Panc1 (cell line): ENCODE measurements around the gene ZBTB25. TPM values are rescaled to one million over a fixed set of nuclear protein-coding genes. Genes with fewer than 3 reads are reported as not detected.

ENCODE experiments used
- ATAC-seq: fragments of 200-7000 bp; cut with Tn5 transposase; 2 replicates; pipeline ENCODE4 v1.9.1; 2020; ENCODE audit warnings: mild to moderate bottlenecking, moderate library complexity
- BruUV-seq: library from RNA; stranded (reverse); fragments of 400-500 nt; replicated peaks from 2 replicates; lab custom pipeline; 2021; lab: Mats Ljungman, UMichigan
- CTCF ChIA-PET: fragments of 300-600 bp; sonication (Branson Sonifier 250); formaldehyde crosslinking; loops from one replicate; lab custom pipeline; 2022; ENCODE audit warnings: antibody characterized with exemption; lab: Charles Lee
- POLR2A ChIA-PET: fragments of 300-600 bp; sonication (Branson Sonifier 250); formaldehyde crosslinking; loops from one replicate; lab custom pipeline; 2022; ENCODE audit warnings: antibody characterized with exemption; lab: Charles Lee
- DNase-seq: peaks from one replicate; pipeline ENCODE4 v3.0.0-alpha.2; 2010; ENCODE audit warnings: low read depth, low spot score
- H3K27ac ChIP-seq: 2 replicates; pipeline ENCODE4 v1.5.1; 2011; ENCODE audit warnings: mild to moderate bottlenecking, low read length, inconsistent platforms
- H3K27me3 ChIP-seq: fragments of 200-500 bp; sonication (Bioruptor generic); 2 replicates; pipeline ENCODE4 v1.6.0; 2014; ENCODE audit warnings: low read length, inconsistent platforms; ENCODE audit not compliant: control insufficient read depth, insufficient read depth
- H3K36me3 ChIP-seq: fragments of 200-500 bp; sonication (Bioruptor generic); 2 replicates; pipeline ENCODE4 v1.5.1; 2014; ENCODE audit warnings: inconsistent platforms, mild to moderate bottlenecking, low read length, moderate library complexity; ENCODE audit not compliant: control insufficient read depth, insufficient read depth
- H3K4me1 ChIP-seq: 2 replicates; pipeline ENCODE4 v1.5.1; 2011; ENCODE audit warnings: inconsistent platforms, mild to moderate bottlenecking, low read length, moderate library complexity; ENCODE audit not compliant: control insufficient read depth, insufficient read depth
- H3K4me3 ChIP-seq, 2 experiments: 2 replicates each; pipeline ENCODE4 v1.5.1; 2011 to 2012; ENCODE audit warnings: low read depth in 2 of 2, low read length in 2 of 2, mild to moderate bottlenecking in 2 of 2, inconsistent platforms in 1 of 2, moderate library complexity in 1 of 2
- H3K9me3 ChIP-seq: fragments of 200-500 bp; sonication (Bioruptor generic); 2 replicates; pipeline ENCODE4 v1.5.1; 2014; ENCODE audit warnings: low read depth, mild to moderate bottlenecking, inconsistent platforms, low read length, moderate library complexity; ENCODE audit not compliant: control insufficient read depth, insufficient read depth
- POLR2AphosphoS5 ChIP-seq: IDR thresholded peaks from 2 replicates; pipeline ENCODE4 v1.6.1; 2012; ENCODE audit warnings: mild to moderate bottlenecking, low read depth, low read length, moderate library complexity
- SIN3A ChIP-seq: IDR thresholded peaks from 2 replicates; pipeline ENCODE4 v1.6.1; 2012; ENCODE audit warnings: low read depth, mild to moderate bottlenecking, low read length, moderate library complexity, borderline replicate concordance; ENCODE audit not compliant: insufficient read depth
- TCF7L2 ChIP-seq: IDR thresholded peaks from 2 replicates; pipeline ENCODE4 v1.6.1; 2011; ENCODE audit warnings: mild to moderate bottlenecking, low read depth, low read length, inconsistent platforms
- in situ Hi-C: cut with HindIII; loops from 2 replicates; pipeline ENCODE4 v1.10.0; 2016; ENCODE audit warnings: low sequenced_read_pairs, low pct_unique_long_range_greater_than_20kb
- intact Hi-C: fragments of 100-400 bp; cut with micrococcal nuclease; formaldehyde crosslinking; loops from one replicate; pipeline ENCODE4 v1.10.0; 2022; ENCODE audit not compliant: unreplicated experiment
- total RNA-seq: library from RNA; stranded (reverse); gene quantifications from one replicate; pipeline ENCODE4 v1.2.1, GENCODE V29; 2021; ENCODE audit not compliant: unreplicated experiment
- TF ChIP-seq, protein P1 (sequence below), 2 experiments: IDR thresholded peaks; 2 replicates each; pipeline ENCODE4 v1.6.1; 2011 to 2012; ENCODE audit warnings: low read depth in 2 of 2, control low read depth in 1 of 2, low read length in 1 of 2, mild to moderate bottlenecking in 1 of 2, moderate library complexity in 1 of 2; ENCODE audit not compliant: insufficient read depth in 1 of 2
- TF ChIP-seq, protein P2 (sequence below): fragments of 450-650 bp; IDR thresholded peaks from 2 replicates; pipeline ENCODE4 v1.5.1; 2017; ENCODE audit warnings: mild to moderate bottlenecking

ZBTB25 gene
- total RNA-seq, 1 experiment from 2014 or later = 9.0 TPM

DNA sequence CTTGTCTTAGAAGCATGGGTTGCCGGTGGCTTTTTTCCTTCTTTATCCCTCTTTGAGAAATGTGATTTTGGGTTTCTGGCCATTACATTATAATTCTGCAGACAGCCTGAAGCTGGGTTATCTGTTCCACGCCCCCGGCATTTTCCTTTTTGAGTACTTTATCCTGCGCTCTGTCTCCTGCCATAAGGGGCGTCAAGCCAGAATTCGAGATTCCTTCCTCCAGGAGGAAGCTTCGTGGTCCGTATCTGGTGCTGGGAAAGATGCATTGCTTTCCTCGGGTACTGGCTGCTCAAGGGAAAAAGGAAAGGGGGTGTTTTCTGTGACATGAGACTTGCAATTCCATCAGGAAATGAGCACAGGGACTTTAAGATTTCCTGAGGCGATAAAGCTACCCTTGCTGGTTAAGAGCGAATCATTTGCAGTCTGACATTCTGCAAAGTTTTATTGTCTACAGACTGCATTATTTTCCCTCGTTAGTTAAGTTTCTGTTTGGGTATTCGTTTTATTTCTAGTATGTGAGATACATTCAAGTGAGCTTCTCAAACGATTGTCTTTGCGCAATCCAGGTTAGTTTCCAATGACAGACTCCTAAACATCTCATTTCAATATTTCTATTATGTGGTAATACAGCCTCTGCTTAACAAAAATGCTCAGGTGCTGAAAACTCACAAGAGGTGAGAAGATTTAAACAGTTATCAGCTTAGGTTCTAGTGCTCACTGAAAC is 37.6 kb downstream of the ZBTB25 start:
- Histone ChIP-seq H3K36me3 (no peaks in the 10 kb centered on the region), H3K27ac (0 out of 2 replicates have a peak overlapping the region, but pooled peaks have one; percentile 51), H3K27me3 (no peaks in the 10 kb centered on the region), H3K4me1 (peaks cover 2% of the 10 kb centered on the region; the same call in 1 of the 2 replicates), H3K9me3 (no peaks in the 10 kb centered on the region), H3K4me3 (peak overlapping the region; percentile 49 to 55)
- DNase-seq = no peak
- ATAC-seq = peak; percentile 51
- TF ChIP-seq TCF7L2 = no peak
- TF ChIP-seq SIN3A = no peak
- no peak for TF ChIP-seq POLR2AphosphoS5
- TF ChIP-seq, protein P1, sequence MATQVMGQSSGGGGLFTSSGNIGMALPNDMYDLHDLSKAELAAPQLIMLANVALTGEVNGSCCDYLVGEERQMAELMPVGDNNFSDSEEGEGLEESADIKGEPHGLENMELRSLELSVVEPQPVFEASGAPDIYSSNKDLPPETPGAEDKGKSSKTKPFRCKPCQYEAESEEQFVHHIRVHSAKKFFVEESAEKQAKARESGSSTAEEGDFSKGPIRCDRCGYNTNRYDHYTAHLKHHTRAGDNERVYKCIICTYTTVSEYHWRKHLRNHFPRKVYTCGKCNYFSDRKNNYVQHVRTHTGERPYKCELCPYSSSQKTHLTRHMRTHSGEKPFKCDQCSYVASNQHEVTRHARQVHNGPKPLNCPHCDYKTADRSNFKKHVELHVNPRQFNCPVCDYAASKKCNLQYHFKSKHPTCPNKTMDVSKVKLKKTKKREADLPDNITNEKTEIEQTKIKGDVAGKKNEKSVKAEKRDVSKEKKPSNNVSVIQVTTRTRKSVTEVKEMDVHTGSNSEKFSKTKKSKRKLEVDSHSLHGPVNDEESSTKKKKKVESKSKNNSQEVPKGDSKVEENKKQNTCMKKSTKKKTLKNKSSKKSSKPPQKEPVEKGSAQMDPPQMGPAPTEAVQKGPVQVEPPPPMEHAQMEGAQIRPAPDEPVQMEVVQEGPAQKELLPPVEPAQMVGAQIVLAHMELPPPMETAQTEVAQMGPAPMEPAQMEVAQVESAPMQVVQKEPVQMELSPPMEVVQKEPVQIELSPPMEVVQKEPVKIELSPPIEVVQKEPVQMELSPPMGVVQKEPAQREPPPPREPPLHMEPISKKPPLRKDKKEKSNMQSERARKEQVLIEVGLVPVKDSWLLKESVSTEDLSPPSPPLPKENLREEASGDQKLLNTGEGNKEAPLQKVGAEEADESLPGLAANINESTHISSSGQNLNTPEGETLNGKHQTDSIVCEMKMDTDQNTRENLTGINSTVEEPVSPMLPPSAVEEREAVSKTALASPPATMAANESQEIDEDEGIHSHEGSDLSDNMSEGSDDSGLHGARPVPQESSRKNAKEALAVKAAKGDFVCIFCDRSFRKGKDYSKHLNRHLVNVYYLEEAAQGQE (IDR thresholded peaks at IDR 0.05; ENCODE audit: insufficient read depth in 1 of 2, low read depth in 2 of 2, low read length in 1 of 2) = no peak
- TF ChIP-seq, protein P2, sequence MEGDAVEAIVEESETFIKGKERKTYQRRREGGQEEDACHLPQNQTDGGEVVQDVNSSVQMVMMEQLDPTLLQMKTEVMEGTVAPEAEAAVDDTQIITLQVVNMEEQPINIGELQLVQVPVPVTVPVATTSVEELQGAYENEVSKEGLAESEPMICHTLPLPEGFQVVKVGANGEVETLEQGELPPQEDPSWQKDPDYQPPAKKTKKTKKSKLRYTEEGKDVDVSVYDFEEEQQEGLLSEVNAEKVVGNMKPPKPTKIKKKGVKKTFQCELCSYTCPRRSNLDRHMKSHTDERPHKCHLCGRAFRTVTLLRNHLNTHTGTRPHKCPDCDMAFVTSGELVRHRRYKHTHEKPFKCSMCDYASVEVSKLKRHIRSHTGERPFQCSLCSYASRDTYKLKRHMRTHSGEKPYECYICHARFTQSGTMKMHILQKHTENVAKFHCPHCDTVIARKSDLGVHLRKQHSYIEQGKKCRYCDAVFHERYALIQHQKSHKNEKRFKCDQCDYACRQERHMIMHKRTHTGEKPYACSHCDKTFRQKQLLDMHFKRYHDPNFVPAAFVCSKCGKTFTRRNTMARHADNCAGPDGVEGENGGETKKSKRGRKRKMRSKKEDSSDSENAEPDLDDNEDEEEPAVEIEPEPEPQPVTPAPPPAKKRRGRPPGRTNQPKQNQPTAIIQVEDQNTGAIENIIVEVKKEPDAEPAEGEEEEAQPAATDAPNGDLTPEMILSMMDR = no peak; the same call in 1 of the 2 replicates
- in situ Hi-C loops (no loop called here), intact Hi-C loops (no loop called here)
- POLR2A ChIA-PET = no interaction called here
- CTCF ChIA-PET = interaction anchor here (0.6 kb wide), 1 partner anchor 894 kb away, joined by 3 read pairs; no protein-coding TSS in a partner anchor
- BruUV-seq = no TSS peak

DNA sequence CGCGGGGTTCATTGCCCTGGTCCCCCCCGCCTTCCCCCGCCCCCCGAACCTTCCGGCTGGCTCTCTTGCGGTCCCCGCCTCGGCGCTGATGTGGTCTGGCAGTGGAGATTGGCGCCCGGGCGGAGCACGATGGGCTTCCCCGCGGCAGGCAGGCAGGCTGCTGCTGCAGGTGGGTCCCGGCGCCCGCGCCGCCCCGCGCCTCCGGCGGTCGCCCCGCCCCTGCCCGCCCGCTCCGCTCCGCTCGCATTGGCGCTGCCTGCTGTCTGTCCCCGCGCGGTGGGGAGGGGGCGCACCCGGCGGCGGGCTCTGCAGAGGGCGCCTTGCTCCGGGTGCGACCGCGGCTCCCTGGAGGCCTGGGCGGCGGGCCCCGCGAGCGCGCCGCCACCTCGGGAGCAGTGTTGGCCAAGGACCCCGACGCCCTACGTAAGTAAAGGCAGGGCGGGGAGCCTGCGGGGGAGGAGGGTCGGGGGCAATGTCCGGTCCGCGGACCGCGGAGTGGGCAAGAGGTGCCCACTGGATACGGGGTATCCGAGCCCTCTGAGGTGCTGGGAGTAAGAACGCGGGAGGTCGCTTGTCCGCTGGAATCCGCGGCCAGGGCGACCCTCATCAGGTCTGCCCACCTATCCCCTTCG is 38.3 kb downstream of the ZBTB25 start, which contains the start of gene AKAP5:
AKAP5 (plus strand) TSS at position 309 of the 632 bp plus-strand sequence. CDS start 2,896 bp downstream, outside the sequence.
- POLR2A ChIA-PET = no interaction called here
- intact Hi-C loops = no loop called here

More for the DNA sequence above, 38.3 kb downstream of the ZBTB25 start, which contains the start of gene AKAP5:
- no peaks in the 10 kb centered on the region for H3K36me3 ChIP-seq
- 0 out of 2 replicates have a peak within 1 kb of the TSS, but pooled peaks have one; percentile 51 for H3K27ac ChIP-seq
- in situ Hi-C loops = no loop called here
- peak within 1 kb of the TSS; percentile 49 to 55 for H3K4me3 ChIP-seq
- CTCF ChIA-PET = interaction anchor here (0.6 kb wide), 1 partner anchor 895 kb away, joined by 3 read pairs; no protein-coding TSS in a partner anchor
- ATAC-seq (peak; percentile 92), DNase-seq (no peak)
- H3K4me1 ChIP-seq = peaks cover 2% of the 10 kb centered on the region; the same call in 1 of the 2 replicates
- BruUV-seq = no TSS peak
- H3K9me3 ChIP-seq = no peaks in the 10 kb centered on the region
- TF ChIP-seq TCF7L2 = no peak
- TF ChIP-seq SIN3A = no peak
- no peak for TF ChIP-seq POLR2AphosphoS5
- TF ChIP-seq, protein P2 = peak; percentile 7; the same call in 1 of the 2 replicates
- TF ChIP-seq, protein P1 (IDR thresholded peaks at IDR 0.05; ENCODE audit: insufficient read depth in 1 of 2, low read depth in 2 of 2, low read length in 1 of 2) = no peak
- no peaks in the 10 kb centered on the region for H3K27me3 ChIP-seq
